ENCODE measurements around the gene C10orf90.
"Not testable (repeated sequence)": the region's sequence is repeated elsewhere in the genome, so short reads cannot be mapped to it uniquely, and the experiment has no call there.

C10orf90 gene

DNA sequence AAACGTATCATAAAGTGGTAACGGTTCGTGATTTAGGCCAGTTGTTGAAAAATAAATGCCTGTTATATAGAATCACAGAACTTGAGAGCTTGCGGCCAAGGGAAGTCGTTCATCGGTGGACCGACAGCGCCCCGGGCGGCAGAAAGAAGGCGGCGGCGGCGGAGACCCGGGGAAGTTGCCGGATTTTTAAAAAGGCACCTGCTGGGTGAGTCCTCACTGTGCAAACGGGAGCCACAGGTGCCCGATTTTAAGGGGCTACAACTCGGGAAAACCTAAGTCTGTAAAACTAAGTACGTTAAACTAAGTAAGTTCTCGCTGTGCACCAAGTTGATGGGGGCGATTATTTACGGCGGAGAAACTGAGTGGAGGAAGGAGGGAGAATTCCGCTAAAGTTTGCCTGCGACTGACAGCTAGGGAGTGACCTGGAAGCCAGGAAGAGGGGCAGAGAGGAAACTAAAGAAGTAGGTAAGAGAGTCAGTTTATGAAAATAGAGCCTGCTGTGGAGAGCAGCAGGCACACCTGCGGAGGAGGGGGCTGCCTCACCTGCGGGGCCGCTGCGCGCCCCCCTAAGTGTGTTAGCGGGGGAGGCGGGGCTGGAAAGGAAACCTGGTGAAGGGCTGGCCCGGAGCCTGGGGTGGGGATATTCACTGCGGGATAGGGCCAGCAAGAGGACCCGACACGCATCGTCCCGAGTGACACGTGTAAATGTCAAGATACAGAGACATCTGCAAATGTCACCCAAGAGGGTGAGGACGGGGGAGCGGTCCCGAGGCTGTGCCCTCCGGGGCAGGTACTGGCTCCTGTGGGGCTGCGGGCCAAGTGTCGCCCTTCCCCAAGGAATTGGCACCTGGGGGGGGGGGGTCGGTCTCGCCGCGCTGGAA lies 283.2 kb downstream of the C10orf90 start:
- DNase-seq = peak; percentile 11 to 37

- DNase-seq = no peak
These were observed 286.1 kb downstream of the C10orf90 start for GRCh38 chr10:126384269-126384873.

- no peak for DNase-seq
These were observed 290.0 kb downstream of the C10orf90 start for GRCh38 chr10:126380352-126381076.

GRCh38 chr10:126379166-126379565 lies 291.3 kb downstream of the C10orf90 start:
- DNase-seq = not testable (repeated sequence)

DNA sequence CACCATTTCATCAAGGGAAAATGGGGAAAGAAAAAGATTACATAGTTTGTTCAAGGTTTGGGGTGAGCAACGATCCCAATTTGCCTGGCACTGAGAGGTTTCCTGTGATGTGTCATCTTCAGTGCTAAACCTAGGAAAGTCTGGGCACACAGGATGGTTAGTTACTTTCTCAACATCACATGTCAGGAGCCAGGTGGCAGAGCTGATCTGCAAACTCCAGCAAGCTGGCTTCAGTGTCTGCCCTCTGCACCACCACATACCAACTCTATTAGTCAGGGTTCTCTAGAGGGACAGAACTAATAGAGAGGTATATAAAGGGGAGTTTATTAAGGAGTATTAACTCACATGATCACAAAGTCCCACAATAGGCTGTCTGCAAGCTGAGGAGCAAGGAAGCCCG lies 293.5 kb downstream of the C10orf90 start:
- no peak for DNase-seq

DNA sequence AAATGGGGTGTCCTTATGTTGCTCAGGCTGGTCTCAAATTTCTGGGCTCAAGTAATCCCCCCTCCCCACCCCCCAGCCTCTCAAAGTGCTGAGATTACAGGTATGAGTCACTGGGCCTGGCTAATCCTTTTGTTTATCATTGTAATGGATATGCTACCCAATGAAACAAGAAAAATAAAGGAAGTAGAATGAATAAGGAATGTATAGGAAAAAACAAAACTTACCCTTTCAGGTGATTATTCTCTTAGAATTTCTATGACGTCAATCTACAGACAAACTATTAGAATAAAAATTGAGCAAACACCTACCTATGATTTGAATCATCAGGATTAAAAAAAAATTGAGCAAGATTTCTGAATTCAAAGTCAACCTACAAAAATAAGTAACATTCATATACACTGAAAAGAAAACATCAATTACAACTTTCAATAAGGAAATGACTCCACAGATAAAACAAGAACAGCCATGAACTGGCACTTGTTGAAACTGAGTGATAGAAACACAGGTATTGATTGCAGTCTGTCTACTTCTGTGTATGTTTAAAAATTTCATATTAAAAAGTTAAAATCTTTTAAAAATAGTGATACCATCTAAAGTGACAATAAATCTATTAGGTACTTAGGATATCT lies 294.5 kb downstream of the C10orf90 start:
- DNase-seq = no peak

DNA sequence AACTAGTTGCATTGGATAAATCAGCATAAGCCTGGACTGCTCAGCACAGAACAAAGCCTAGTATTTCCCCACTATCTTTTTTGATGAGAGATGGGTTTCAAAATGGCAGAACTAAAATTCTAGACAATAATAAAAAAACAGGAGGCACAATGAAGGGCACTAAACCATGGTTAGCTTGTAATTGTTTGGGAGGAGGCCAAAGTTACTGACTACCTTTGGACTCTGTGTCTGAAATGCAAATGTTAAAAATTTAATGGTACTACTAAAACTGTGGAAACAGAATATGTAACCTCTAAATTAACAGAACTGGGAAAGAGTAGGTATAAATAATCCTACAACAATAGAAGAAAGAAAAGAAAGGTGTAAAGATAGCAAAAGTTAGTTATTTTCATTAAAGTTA lies 295.2 kb downstream of the C10orf90 start:
- no peak for DNase-seq

Data from inflammatory macrophage treated with lipopolysaccharide for 1 hour (primary cell).